Omental fat pad (tissue), 4 donors: ENCODE results near the gene MFN1. TPM values are rescaled to one million over a fixed set of nuclear protein-coding genes. Genes with fewer than 3 reads are reported as not detected.

Source experiments
- ATAC-seq: fragments of 150-250 bp; one replicate; pipeline ENCODE4 v1.9.1; 2016; ENCODE audit warnings: mild to moderate bottlenecking, moderate library complexity; ENCODE audit not compliant: low FRiP score
- DNase-seq: peaks from one replicate; pipeline ENCODE4 v3.0.0-alpha.2; 2019; ENCODE audit warnings: low spot score
- CTCF ChIP-seq, 3 donors: fragments of 450-650 bp; IDR thresholded peaks; one replicate each; pipeline ENCODE4 v1.5.1; 2016 to 2017; ENCODE audit warnings: antibody characterized with exemption in 3 of 3, mild to moderate bottlenecking in 3 of 3, moderate library complexity in 2 of 3
- total RNA-seq, 4 donors: library from RNA; depleted of rRNA; stranded (reverse); fragments of >200 nt; gene quantifications; one replicate each; pipeline ENCODE4 v1.1.0, GENCODE V29; 2016

Gene MFN1
- total RNA-seq = 10 to 100 TPM; 27.3 to 39.6 (median 39.0) TPM

GRCh38 chr3:179347345-179348194 lies at the start of gene MFN1:
MFN1 (plus strand) TSS chr3:179347709; CDS start chr3:179348852, 1,143 bp downstream.
- DNase-seq (peak; percentile 74), ATAC-seq (peak; percentile 99)
- no peak for TF ChIP-seq CTCF (IDR thresholded peaks at IDR 0.05)

- ATAC-seq (no peak), DNase-seq (no peak)
- TF ChIP-seq CTCF (IDR thresholded peaks at IDR 0.05) = no peak
Measured at GRCh38 chr3:179297971-179298725, 49.4 kb upstream of the MFN1 start.

- no peak for TF ChIP-seq CTCF (IDR thresholded peaks at IDR 0.05)
- DNase-seq = no peak
- no peak for ATAC-seq
Measured at GRCh38 chr3:179299316-179299715, 48.2 kb upstream of the MFN1 start.

- DNase-seq (no peak), ATAC-seq (no peak)
- TF ChIP-seq CTCF (IDR thresholded peaks at IDR 0.05) = no peak
Measured at GRCh38 chr3:179299999-179300613, 47.4 kb upstream of the MFN1 start.

- ATAC-seq = no peak
Measured at GRCh38 chr3:179301645-179302044, 45.9 kb upstream of the MFN1 start.

GRCh38 chr3:179302111-179302510 lies 45.4 kb upstream of the MFN1 start:
- TF ChIP-seq CTCF (IDR thresholded peaks at IDR 0.05) = no peak

More at GRCh38 chr3:179301645-179302044, 45.9 kb upstream of the MFN1 start:
- DNase-seq = no peak
- no peak for TF ChIP-seq CTCF (IDR thresholded peaks at IDR 0.05)

More at GRCh38 chr3:179302111-179302510, 45.4 kb upstream of the MFN1 start:
- DNase-seq (no peak), ATAC-seq (no peak)
